ENCODE results near the gene CFAP54. TPM values are rescaled to one million over a fixed set of nuclear protein-coding genes. Genes with fewer than 3 reads are reported as not detected.

Gene CFAP54
- polyA plus RNA-seq, 2 of the 4 experiments (the other 2 are of a cell fraction), result 0.70 to 1.2 TPM

DNA sequence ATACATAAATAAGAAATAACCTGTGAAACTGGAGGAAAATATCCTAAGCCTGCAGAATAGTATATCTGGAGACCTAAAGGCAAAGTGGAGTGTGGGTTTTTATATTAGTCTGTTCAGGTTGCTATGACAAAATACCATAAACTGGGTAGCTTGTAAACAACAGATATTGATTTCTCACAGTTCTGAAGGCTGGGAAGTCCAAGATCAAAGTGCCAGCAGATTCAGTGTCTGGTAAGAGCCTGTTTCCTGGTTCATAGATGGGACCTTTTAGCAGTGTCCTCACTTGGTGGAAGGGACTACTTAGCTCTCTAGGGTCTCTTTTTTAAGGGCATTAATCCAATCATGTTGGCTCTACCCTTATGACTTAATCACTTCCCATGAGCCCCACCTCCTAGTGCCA lies 392.2 kb downstream of the CFAP54 start:
- DNase-seq (ENCODE audit: low read depth in 1 of 2, low spot score in 1 of 2) (no peak), FAIRE-seq (no peak), ATAC-seq (no peak)
- ChIA-PET CTCF (no interaction called here), POLR2A (no interaction called here)
- Histone ChIP-seq H3K4me1 (no peaks in the 10 kb centered on the region), H3K27ac (no peak overlapping the region), H3K4me3 (no peak overlapping the region), H3K4me2 (no peak overlapping the region), H3K9me3 (no peaks in the 10 kb centered on the region)
- TF ChIP-seq HDAC2 (IDR thresholded peaks at IDR 0.05), result no peak
- no peak for TF ChIP-seq RAD21 (conservative IDR thresholded peaks at IDR 0.05 in 1 of 2, IDR thresholded peaks at IDR 0.05 in 1 of 2)
- no peak for TF ChIP-seq PHF8 (IDR thresholded peaks at IDR 0.05; ENCODE audit: borderline replicate concordance, low read depth)
- TF ChIP-seq, protein P1, sequence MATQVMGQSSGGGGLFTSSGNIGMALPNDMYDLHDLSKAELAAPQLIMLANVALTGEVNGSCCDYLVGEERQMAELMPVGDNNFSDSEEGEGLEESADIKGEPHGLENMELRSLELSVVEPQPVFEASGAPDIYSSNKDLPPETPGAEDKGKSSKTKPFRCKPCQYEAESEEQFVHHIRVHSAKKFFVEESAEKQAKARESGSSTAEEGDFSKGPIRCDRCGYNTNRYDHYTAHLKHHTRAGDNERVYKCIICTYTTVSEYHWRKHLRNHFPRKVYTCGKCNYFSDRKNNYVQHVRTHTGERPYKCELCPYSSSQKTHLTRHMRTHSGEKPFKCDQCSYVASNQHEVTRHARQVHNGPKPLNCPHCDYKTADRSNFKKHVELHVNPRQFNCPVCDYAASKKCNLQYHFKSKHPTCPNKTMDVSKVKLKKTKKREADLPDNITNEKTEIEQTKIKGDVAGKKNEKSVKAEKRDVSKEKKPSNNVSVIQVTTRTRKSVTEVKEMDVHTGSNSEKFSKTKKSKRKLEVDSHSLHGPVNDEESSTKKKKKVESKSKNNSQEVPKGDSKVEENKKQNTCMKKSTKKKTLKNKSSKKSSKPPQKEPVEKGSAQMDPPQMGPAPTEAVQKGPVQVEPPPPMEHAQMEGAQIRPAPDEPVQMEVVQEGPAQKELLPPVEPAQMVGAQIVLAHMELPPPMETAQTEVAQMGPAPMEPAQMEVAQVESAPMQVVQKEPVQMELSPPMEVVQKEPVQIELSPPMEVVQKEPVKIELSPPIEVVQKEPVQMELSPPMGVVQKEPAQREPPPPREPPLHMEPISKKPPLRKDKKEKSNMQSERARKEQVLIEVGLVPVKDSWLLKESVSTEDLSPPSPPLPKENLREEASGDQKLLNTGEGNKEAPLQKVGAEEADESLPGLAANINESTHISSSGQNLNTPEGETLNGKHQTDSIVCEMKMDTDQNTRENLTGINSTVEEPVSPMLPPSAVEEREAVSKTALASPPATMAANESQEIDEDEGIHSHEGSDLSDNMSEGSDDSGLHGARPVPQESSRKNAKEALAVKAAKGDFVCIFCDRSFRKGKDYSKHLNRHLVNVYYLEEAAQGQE (IDR thresholded peaks at IDR 0.05), result no peak
- TF ChIP-seq GATA3 (IDR thresholded peaks at IDR 0.05; ENCODE audit: borderline replicate concordance), result no peak

DNA sequence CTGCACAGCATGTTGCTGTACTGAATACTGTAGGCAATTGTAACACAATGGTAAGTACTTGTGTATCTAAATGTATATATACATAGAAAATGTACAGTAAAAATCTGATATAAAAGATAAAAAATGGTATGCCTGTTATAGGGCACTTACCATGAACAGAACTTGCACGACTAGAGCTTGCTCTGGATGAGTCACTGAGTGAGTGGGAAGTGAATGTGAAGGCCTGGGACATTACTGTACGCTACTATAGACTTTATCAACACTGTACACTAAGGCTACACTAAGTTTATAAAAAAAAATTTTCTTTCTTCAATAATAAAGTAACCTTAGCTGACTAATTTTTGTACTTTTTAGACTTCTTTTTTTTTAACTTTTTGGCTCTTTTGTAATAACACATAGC lies 393.5 kb downstream of the CFAP54 start:
- no peak overlapping the region for H3K4me2 ChIP-seq

DNA sequence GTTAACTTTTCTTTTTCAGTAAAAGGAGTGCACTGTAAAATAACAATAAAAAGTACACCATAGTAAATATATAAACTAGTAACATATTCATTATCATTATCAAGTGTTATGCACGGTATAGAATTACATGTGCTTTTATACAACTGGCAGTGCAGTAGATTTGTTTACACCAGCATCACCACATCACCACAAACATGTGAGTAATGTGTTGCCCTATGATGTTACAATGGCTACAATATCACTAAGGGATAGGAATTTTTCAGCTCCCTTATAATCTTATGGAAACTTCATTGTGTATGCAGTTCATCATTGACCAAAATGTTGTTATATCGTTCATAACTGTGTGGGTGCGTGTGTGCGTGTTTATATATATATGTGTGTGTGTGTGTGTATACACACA lies 394.2 kb downstream of the CFAP54 start:
- POLR2A ChIA-PET, result no interaction called here
- CTCF ChIA-PET, result interaction anchor here (1.4 kb wide), 1 partner anchor 103 kb away, joined by 3 read pairs; no protein-coding TSS in a partner anchor
- ATAC-seq, result no peak
- Histone ChIP-seq H3K4me3 (no peak overlapping the region), H3K4me1 (no peaks in the 10 kb centered on the region), H3K9me3 (no peaks in the 10 kb centered on the region), H3K27ac (no peak overlapping the region), H3K4me2 (no peak overlapping the region)
- WGBS (ENCODE audit: missing lambda C conversion rate), result 82% methylated on average over 4 of the region's 4 CpGs
- DNase-seq (ENCODE audit: low read depth in 1 of 2, low spot score in 1 of 2), result no peak
- TF ChIP-seq NFE2L2 (conservative IDR thresholded peaks at IDR 0.05; ENCODE audit: low read length) (no peak), CBX2 (IDR thresholded peaks at IDR 0.05; ENCODE audit: borderline replicate concordance, low read depth) (no peak), RAD21 (conservative IDR thresholded peaks at IDR 0.05 in 1 of 2, IDR thresholded peaks at IDR 0.05 in 1 of 2) (no peak), GATA3 (IDR thresholded peaks at IDR 0.05; ENCODE audit: borderline replicate concordance) (no peak), ESRRA (IDR thresholded peaks at IDR 0.05; ENCODE audit: borderline replicate concordance, low read length) (no peak), POLR2A (IDR thresholded peaks at IDR 0.05; ENCODE audit: low read length) (no peak), CBX8 (IDR thresholded peaks at IDR 0.05) (no peak)
- no peak for FAIRE-seq

More for the DNA sequence above, 393.5 kb downstream of the CFAP54 start:
- ChIA-PET POLR2A (no interaction called here), CTCF (interaction anchor here (1.4 kb wide), 1 partner anchor 104 kb away, joined by 3 read pairs; no protein-coding TSS in a partner anchor)
- no peak for DNase-seq (ENCODE audit: low read depth in 1 of 2, low spot score in 1 of 2)
- no peak overlapping the region for H3K4me3 ChIP-seq
- no peak overlapping the region for H3K27ac ChIP-seq
- H3K4me1 ChIP-seq, result no peaks in the 10 kb centered on the region
- no peak for ATAC-seq
- H3K9me3 ChIP-seq, result no peaks in the 10 kb centered on the region
- no peak for FAIRE-seq
- TF ChIP-seq, protein P2, sequence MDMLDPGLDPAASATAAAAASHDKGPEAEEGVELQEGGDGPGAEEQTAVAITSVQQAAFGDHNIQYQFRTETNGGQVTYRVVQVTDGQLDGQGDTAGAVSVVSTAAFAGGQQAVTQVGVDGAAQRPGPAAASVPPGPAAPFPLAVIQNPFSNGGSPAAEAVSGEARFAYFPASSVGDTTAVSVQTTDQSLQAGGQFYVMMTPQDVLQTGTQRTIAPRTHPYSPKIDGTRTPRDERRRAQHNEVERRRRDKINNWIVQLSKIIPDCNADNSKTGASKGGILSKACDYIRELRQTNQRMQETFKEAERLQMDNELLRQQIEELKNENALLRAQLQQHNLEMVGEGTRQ (IDR thresholded peaks at IDR 0.05), result no peak
- TF ChIP-seq, protein P1 (IDR thresholded peaks at IDR 0.05), result no peak
- no peak for TF ChIP-seq JUN (IDR thresholded peaks at IDR 0.05)
- TF ChIP-seq HEYL (CRISPR knock-in tag; IDR thresholded peaks at IDR 0.05), result no peak
- no peak for TF ChIP-seq MAZ (IDR thresholded peaks at IDR 0.05; ENCODE audit: borderline replicate concordance, low read depth, low read length)
- no peak for TF ChIP-seq MYC (IDR thresholded peaks at IDR 0.05; ENCODE audit: borderline replicate concordance, low read length)
- no peak for TF ChIP-seq EHMT2 (IDR thresholded peaks at IDR 0.05; ENCODE audit: low read depth)
- TF ChIP-seq GATA3 (IDR thresholded peaks at IDR 0.05; ENCODE audit: borderline replicate concordance), result no peak
- no peak for TF ChIP-seq HOXA7 (CRISPR knock-in tag; IDR thresholded peaks at IDR 0.05)
- no peak for TF ChIP-seq BHLHE40 (IDR thresholded peaks at IDR 0.05; ENCODE audit: low read depth, low read length)
- TF ChIP-seq FOSL2 (IDR thresholded peaks at IDR 0.05), result no peak
- no peak for TF ChIP-seq FOSL2 (CRISPR knock-in tag; IDR thresholded peaks at IDR 0.05)
- no peak for TF ChIP-seq ESRRA (IDR thresholded peaks at IDR 0.05; ENCODE audit: borderline replicate concordance, low read length)
- no peak for TF ChIP-seq CEBPB (IDR thresholded peaks at IDR 0.05)
- no peak for TF ChIP-seq FOXS1 (CRISPR knock-in tag; IDR thresholded peaks at IDR 0.05)
- TF ChIP-seq NR3C1 (IDR thresholded peaks at IDR 0.05), result no peak
- 19% methylated on average over 2 of the region's 2 CpGs for WGBS (ENCODE audit: missing lambda C conversion rate)
